Endothelial cell of umbilical vein (primary cell): Measurements from ENCODE around the gene SDCCAG8. TPM values are rescaled to one million over a fixed set of nuclear protein-coding genes. Genes with fewer than 3 reads are reported as not detected.

ENCODE experiments used
- BruUV-seq: library from RNA; stranded (reverse); fragments of 400-500 nt; replicated peaks from 2 replicates; lab custom pipeline; 2021; lab: Mats Ljungman, UMichigan
- CTCF ChIA-PET: fragments of 300-600, 350-600 bp; sonication (Branson Sonifier 250); formaldehyde crosslinking; loops from one replicate; lab custom pipeline; 2021; ENCODE audit warnings: antibody characterized with exemption, inconsistent platforms; lab: Charles Lee
- POLR2A ChIA-PET: fragments of 300-600, 350-600 bp; sonication (Branson Sonifier 250); formaldehyde crosslinking; loops from one replicate; lab custom pipeline; 2021; ENCODE audit warnings: antibody characterized with exemption, inconsistent platforms; lab: Charles Lee
- DNase-seq: peaks from one replicate; pipeline ENCODE4 v3.0.0-alpha.2; 2011; ENCODE audit warnings: low read depth, low spot score
- FAIRE-seq: peaks from 2 replicates; lab custom pipeline; 2011; peaks lifted over from hg19 to GRCh38; lab: Jason Lieb, UNC
- H2AFZ ChIP-seq: 2 replicates; pipeline ENCODE4 v1.6.0; 2012; ENCODE audit warnings: low read depth, low read length, control low read depth, inconsistent platforms
- H3K27ac ChIP-seq: 2 replicates; pipeline ENCODE4 v1.5.1; 2011; ENCODE audit warnings: low read depth, mild to moderate bottlenecking, control low read depth, low read length, moderate library complexity; ENCODE audit not compliant: insufficient read depth
- H3K27me3 ChIP-seq, 2 experiments: 2 replicates each; pipeline versions ENCODE4 v1.6.0 to v1.6.1; 2011; ENCODE audit warnings: low read length in 2 of 2, mixed read lengths in 1 of 2; ENCODE audit not compliant: control insufficient read depth in 2 of 2, insufficient read depth in 2 of 2
- H3K36me3 ChIP-seq, 2 experiments: 2 replicates in 1 of 2; 3 replicates in 1 of 2; pipeline ENCODE4 v1.5.1; 2011; ENCODE audit warnings: low read length in 2 of 2, mild to moderate bottlenecking in 1 of 2, moderate library complexity in 1 of 2; ENCODE audit not compliant: control insufficient read depth in 2 of 2, insufficient read depth in 2 of 2; ENCODE audit errors: extremely low read depth in 1 of 2
- H3K4me1 ChIP-seq: 3 replicates; pipeline ENCODE4 v1.5.1; 2011; ENCODE audit warnings: mild to moderate bottlenecking, low read length; ENCODE audit not compliant: control insufficient read depth, insufficient read depth; ENCODE audit errors: extremely low read depth
- H3K4me2 ChIP-seq: 2 replicates; pipeline ENCODE4 v1.6.1; 2011; ENCODE audit warnings: low read length, control low read depth, mixed read lengths; ENCODE audit not compliant: insufficient read depth
- H3K4me3 ChIP-seq, 3 experiments: fragments of 200-600 bp in 1 of 3; sonication (generic), shearing (Covaris generic) in 1 of 3; replicated peaks in 1 of 3; 2 replicates each; pipeline ENCODE4 v1.5.1; 2011 to 2016; ENCODE audit warnings: control low read depth in 3 of 3, low read length in 3 of 3, mild to moderate bottlenecking in 2 of 3, inconsistent platforms in 1 of 3, low read depth in 1 of 3, moderate library complexity in 1 of 3; ENCODE audit not compliant: insufficient read depth in 1 of 3
- H3K79me2 ChIP-seq: 2 replicates; pipeline ENCODE4 v1.6.0; 2012; ENCODE audit warnings: low read length, inconsistent platforms; ENCODE audit not compliant: control insufficient read depth, insufficient read depth
- H3K9ac ChIP-seq: replicated peaks from 2 replicates; pipeline ENCODE3; 2011; ENCODE audit warnings: low read length, control low read depth; ENCODE audit not compliant: insufficient read depth; ENCODE audit errors: extremely low read depth
- H3K9me1 ChIP-seq: replicated peaks from 3 replicates; pipeline ENCODE4 v1.6.0; 2011; ENCODE audit warnings: mild to moderate bottlenecking, low read length; ENCODE audit not compliant: control insufficient read depth, insufficient read depth; ENCODE audit errors: extremely low read depth
- H3K9me3 ChIP-seq: replicated peaks from 2 replicates; pipeline ENCODE4 v1.5.1; 2012; ENCODE audit warnings: low read length, inconsistent platforms; ENCODE audit not compliant: control insufficient read depth, insufficient read depth
- H4K20me1 ChIP-seq: replicated peaks from 2 replicates; pipeline ENCODE3; 2011; ENCODE audit warnings: mild to moderate bottlenecking, low read length; ENCODE audit not compliant: control insufficient read depth, insufficient read depth; ENCODE audit errors: extremely low read depth
- EZH2 ChIP-seq: IDR thresholded peaks from 2 replicates; pipeline ENCODE4 v1.6.1; 2012; ENCODE audit warnings: borderline replicate concordance, low read depth, mild to moderate bottlenecking, moderate library complexity, low read length, inconsistent platforms; ENCODE audit not compliant: severe bottlenecking
- FOS ChIP-seq: IDR thresholded peaks from 2 replicates; pipeline ENCODE4 v1.6.1; 2011; ENCODE audit warnings: mild to moderate bottlenecking, low read length, moderate library complexity, borderline replicate concordance; ENCODE audit not compliant: insufficient read depth
- GATA2 ChIP-seq: IDR thresholded peaks from 2 replicates; pipeline ENCODE4 v1.7.0; 2011; ENCODE audit warnings: low read depth, mild to moderate bottlenecking, moderate library complexity, mixed read lengths, low read length; ENCODE audit not compliant: insufficient read length, insufficient read depth
- JUN ChIP-seq: IDR thresholded peaks from 2 replicates; pipeline ENCODE4 v1.6.1; 2011; ENCODE audit warnings: borderline replicate concordance, low read depth; ENCODE audit not compliant: insufficient read length, insufficient read depth
- MAX ChIP-seq: IDR thresholded peaks from 2 replicates; pipeline ENCODE4 v1.6.1; 2011; ENCODE audit not compliant: insufficient read depth, insufficient read length
- MYC ChIP-seq: IDR thresholded peaks from one replicate; pipeline ENCODE4 v1.6.1; 2011; ENCODE audit warnings: mild to moderate bottlenecking, low read depth, low read length
- POLR2A ChIP-seq: IDR thresholded peaks from 2 replicates; pipeline ENCODE4 v1.6.1; 2012; ENCODE audit warnings: low read depth, mild to moderate bottlenecking, control low read depth, low read length
- POLR2AphosphoS5 ChIP-seq: IDR thresholded peaks from 2 replicates; pipeline ENCODE4 v1.6.1; 2012; ENCODE audit warnings: low read depth, mild to moderate bottlenecking, control low read depth, low read length, moderate library complexity; ENCODE audit not compliant: insufficient read depth
- dilution Hi-C: fragments of 300-500 bp; cut with MboI; formaldehyde crosslinking; loops from one replicate; pipeline ENCODE4 v1.15.0; 2019; ENCODE audit warnings: low sequenced_read_pairs; ENCODE audit not compliant: extremely low pct_ligation_motif_present
- intact Hi-C: fragments of 100-400 bp; cut with micrococcal nuclease; formaldehyde crosslinking; loops from one replicate; pipeline ENCODE4 v1.10.0; 2022
- polyA plus RNA-seq, 4 experiments: library from polyadenylated mRNA; depleted of rRNA in 3 of 4; stranded (reverse) in 3 of 4; unstranded in 1 of 4; fragments of >200 nt; gene quantifications; 2 replicates each; pipeline versions ENCODE4 v1.2.1 to v1.2.3, GENCODE V29; 2011 to 2012; ENCODE audit warnings: missing spikeins in 1 of 4
- total RNA-seq: library from RNA; stranded (reverse); gene quantifications from 2 replicates; pipeline ENCODE4 v1.2.3, GENCODE V29; 2021
- TF ChIP-seq, protein P1 (sequence below), 2 donors: IDR thresholded peaks; 1 replicate in 1 of 2; 2 replicates in 1 of 2; pipeline ENCODE4 v1.5.1; 2011; ENCODE audit warnings: low read length in 2 of 2, mild to moderate bottlenecking in 2 of 2, moderate library complexity in 2 of 2, control low read depth in 1 of 2, inconsistent platforms in 1 of 2, low read depth in 1 of 2; ENCODE audit not compliant: insufficient read depth in 1 of 2; ENCODE audit errors: extremely low read depth in 1 of 2

SDCCAG8 gene
- total and polyA plus RNA-seq, 2 donors (not counting 3 experiments of a cell fraction or from before 2014, with no cell fraction given) = 14.6 to 25.7 TPM

- FAIRE-seq = no peak
- TF ChIP-seq POLR2A (no peak), JUN (no peak), MYC (no peak), GATA2 (no peak), EZH2 (no peak), POLR2AphosphoS5 (no peak), MAX (no peak), FOS (no peak)
- TF ChIP-seq, protein P1, sequence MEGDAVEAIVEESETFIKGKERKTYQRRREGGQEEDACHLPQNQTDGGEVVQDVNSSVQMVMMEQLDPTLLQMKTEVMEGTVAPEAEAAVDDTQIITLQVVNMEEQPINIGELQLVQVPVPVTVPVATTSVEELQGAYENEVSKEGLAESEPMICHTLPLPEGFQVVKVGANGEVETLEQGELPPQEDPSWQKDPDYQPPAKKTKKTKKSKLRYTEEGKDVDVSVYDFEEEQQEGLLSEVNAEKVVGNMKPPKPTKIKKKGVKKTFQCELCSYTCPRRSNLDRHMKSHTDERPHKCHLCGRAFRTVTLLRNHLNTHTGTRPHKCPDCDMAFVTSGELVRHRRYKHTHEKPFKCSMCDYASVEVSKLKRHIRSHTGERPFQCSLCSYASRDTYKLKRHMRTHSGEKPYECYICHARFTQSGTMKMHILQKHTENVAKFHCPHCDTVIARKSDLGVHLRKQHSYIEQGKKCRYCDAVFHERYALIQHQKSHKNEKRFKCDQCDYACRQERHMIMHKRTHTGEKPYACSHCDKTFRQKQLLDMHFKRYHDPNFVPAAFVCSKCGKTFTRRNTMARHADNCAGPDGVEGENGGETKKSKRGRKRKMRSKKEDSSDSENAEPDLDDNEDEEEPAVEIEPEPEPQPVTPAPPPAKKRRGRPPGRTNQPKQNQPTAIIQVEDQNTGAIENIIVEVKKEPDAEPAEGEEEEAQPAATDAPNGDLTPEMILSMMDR (IDR thresholded peaks at IDR 0.05; ENCODE audit: extremely low read depth in 1 of 2, insufficient read depth in 1 of 2, low read depth in 1 of 2, low read length in 2 of 2) = no peak
- POLR2A ChIA-PET = no interaction called here
These were observed 273.7 kb downstream of the SDCCAG8 start for GRCh38 chr1:243529512-243529911.

More at GRCh38 chr1:243529512-243529911, 273.7 kb downstream of the SDCCAG8 start:
- intact Hi-C loops = loop anchor here (5.0 to 10.0 kb wide), 2 partner anchors 215 to 743 kb away; no protein-coding TSS in a partner anchor
- H3K79me2 ChIP-seq = no peaks in the 10 kb centered on the region
- no peaks in the 10 kb centered on the region for H3K9me1 ChIP-seq
- DNase-seq = no peak
- BruUV-seq = no TSS peak
- H3K4me1 ChIP-seq = peaks cover 6% of the 10 kb centered on the region
- no peak overlapping the region for H3K27ac ChIP-seq
- no peak overlapping the region for H3K9ac ChIP-seq
- CTCF ChIA-PET = no interaction called here
- no peaks in the 10 kb centered on the region for H3K27me3 ChIP-seq
- no peaks in the 10 kb centered on the region for H4K20me1 ChIP-seq
- no peak overlapping the region for H3K4me3 ChIP-seq
- H2AFZ ChIP-seq = no peak overlapping the region
- no peak overlapping the region for H3K4me2 ChIP-seq
- dilution Hi-C loops = no loop called here
- H3K9me3 ChIP-seq = no peaks in the 10 kb centered on the region
- H3K36me3 ChIP-seq = no peaks in the 10 kb centered on the region
